ENCODE measurements around the gene CRABP2. TPM values are rescaled to one million over a fixed set of nuclear protein-coding genes. Genes with fewer than 3 reads are reported as not detected.

CRABP2 gene
- total and polyA plus RNA-seq, 10 of the 15 experiments (the other 5 are each of a cell fraction or from before 2014, with no cell fraction given): 0.21 to 1.3 (median 0.41) TPM

GRCh38 chr1:156725683-156726280 is 20.4 kb upstream of the CRABP2 start (continued):
- no peak for TF ChIP-seq E2F8 (IDR thresholded peaks at IDR 0.05; ENCODE audit: low read depth, partially characterized antibody)
- no peak for TF ChIP-seq EGR1 (IDR thresholded peaks at IDR 0.05; ENCODE audit: borderline replicate concordance in 1 of 2, low read depth in 2 of 2, low read length in 2 of 2)
- TF ChIP-seq ZBTB33 (IDR thresholded peaks at IDR 0.05): no peak
- no peak for TF ChIP-seq ZNF687 (IDR thresholded peaks at IDR 0.05)
- TF ChIP-seq NFXL1 (IDR thresholded peaks at IDR 0.05; ENCODE audit: borderline replicate concordance): no peak
- TF ChIP-seq KLF5 (IDR thresholded peaks at IDR 0.05; ENCODE audit: partially characterized antibody): no peak
- no peak for TF ChIP-seq POU2F2 (IDR thresholded peaks at IDR 0.05; ENCODE audit: borderline replicate concordance, low read depth, low read length)
- TF ChIP-seq ATF2 (IDR thresholded peaks at IDR 0.05; ENCODE audit: low read length): no peak
- TF ChIP-seq ZNF274 (IDR thresholded peaks at IDR 0.05; ENCODE audit: insufficient read depth, insufficient read length): no peak
- TF ChIP-seq RELB (IDR thresholded peaks at IDR 0.05; ENCODE audit: low read depth): no peak
- TF ChIP-seq CEBPZ (IDR thresholded peaks at IDR 0.05; ENCODE audit: low read depth, low read length): no peak
- no peak for TF ChIP-seq HDAC6 (IDR thresholded peaks at IDR 0.05; ENCODE audit: unreplicated experiment)

All from GM12878 (cell line).